NK-92 (cell line): ENCODE measurements around the gene HEATR3.
A peak's percentile ranks its signal among the peaks of the same experiment; 100 is the strongest.

Experiments used
- DNase-seq: peaks from one replicate; lab custom pipeline; 2025; ENCODE audit not compliant: unreplicated experiment; lab: John Stamatoyannopoulos, UW

Gene HEATR3

GRCh38 chr16:50152807-50153595, 87.2 kb downstream of the HEATR3 start, which contains the start of gene TENT4B:
Gene TENT4B (plus strand): TSS chr16:50153306. CDS start chr16:50153622, 316 bp downstream.
- peak; percentile 33 for DNase-seq

GRCh38 chr16:50153596-50154419, 88.0 kb downstream of the HEATR3 start:
- no peak for DNase-seq

DNA sequence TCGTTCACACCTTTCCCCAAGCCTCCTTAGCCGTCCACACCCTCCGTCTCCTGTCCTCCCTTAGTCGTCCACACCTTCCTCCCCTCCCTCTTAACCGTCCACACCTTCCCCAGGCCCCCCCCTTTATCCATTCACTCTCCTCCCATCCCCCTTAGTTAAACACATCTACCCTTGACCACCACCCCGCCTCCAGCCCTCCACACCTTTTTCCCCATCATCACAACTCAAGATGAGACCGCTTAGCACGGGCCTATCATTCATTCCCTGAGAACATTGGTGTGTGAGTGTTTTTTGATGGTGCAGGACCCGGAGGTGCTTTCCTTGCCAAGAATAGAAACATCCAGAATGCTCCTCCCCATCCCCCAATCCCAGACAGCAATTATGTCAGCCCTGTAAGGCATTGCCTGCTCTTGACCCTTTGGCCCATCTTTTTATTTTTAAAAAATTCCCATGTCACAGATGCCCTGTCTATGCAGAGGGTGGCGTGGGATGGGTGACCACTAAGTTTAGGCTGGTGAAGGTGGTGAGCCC, 88.7 kb downstream of the HEATR3 start:
- no peak for DNase-seq

DNA sequence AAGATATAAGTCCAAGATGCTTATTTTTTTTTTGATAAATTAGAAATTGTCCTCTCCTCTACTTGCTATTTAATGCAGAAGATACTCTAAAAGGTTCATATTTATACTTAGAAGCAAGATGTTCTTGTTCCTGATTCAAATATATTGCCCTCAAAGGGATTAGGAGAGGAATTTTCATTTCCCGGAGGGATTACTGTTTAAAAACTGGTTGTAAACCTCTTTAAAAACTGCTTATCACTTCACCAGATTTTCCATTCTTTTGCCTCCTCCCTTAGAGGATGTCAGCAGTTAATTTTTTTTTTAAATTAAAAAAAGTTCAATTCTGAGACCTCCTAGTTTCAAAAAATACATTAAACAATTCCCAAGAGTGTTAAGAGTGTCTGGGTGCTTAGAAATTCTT, 90.2 kb downstream of the HEATR3 start:
- DNase-seq: no peak
